ENCODE data around the gene SPAG17.
"Not testable (repeated sequence)": the region's sequence is repeated elsewhere in the genome, so short reads cannot be mapped to it uniquely, and the experiment has no call there.

Gene SPAG17

DNA sequence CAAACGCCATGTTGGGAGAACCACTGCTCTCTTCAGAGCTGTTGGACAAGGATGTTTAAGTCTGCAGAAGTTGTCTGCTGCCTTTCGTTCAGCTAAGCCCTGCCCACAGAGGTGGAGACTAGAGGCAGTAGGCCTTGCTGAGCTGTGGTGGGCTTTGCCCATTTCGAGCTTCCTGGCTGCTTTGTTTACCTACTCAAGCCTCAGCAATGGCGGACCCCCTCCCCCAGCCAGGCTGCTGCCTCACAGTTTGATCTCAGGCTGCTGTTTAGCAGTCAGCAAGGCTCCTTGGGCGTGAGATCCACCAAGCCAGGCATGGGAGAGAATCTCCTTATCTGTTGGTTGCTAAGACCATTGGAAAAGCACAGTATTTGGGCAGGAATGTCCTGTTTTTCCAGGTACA is 180.7 kb downstream of the SPAG17 start:
- intact Hi-C loops (cut with DNase I): no loop called here
- DNase-seq: peak in 1 of 10 donors; percentile 72

DNA sequence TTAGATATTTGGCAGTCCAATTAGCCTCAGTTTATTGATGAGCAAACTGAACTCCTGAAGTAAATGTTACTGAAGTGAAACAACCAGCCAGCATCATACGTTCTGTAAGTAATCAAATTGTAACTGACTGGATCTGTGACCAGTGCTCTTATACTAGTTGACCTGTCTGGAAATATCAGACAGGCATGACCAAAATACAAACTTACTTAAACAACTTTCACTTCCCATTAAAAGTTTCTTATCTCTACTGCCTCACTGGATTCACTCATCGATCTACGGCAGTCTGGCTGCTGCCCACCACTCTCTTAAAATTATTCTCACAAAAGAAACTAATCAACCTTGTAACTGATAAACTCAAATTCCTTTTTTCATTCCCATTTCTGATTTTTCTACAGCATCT is 199.1 kb downstream of the SPAG17 start:
- intact Hi-C loops (cut with DNase I): no loop called here
- no peak for DNase-seq

DNA sequence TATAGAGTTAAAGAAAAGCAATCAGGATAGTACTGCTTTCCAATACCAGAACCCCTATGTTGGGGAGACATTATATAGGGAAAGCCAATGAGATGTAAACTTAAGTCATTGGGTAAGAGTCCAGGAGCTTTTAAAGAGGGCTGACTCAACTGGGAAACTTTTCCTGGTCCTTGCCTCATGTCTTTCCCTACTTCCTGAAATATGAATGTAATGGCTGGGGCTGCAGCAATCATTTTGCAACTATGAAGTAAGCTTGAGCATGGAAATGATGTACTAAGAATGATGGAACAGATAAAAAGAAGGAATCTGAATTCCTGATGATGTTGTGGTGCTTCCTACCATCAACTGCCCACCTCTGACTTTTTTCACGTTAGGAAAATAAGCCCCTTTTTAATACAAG is 199.8 kb downstream of the SPAG17 start:
- intact Hi-C loops (cut with DNase I): no loop called here

DNA sequence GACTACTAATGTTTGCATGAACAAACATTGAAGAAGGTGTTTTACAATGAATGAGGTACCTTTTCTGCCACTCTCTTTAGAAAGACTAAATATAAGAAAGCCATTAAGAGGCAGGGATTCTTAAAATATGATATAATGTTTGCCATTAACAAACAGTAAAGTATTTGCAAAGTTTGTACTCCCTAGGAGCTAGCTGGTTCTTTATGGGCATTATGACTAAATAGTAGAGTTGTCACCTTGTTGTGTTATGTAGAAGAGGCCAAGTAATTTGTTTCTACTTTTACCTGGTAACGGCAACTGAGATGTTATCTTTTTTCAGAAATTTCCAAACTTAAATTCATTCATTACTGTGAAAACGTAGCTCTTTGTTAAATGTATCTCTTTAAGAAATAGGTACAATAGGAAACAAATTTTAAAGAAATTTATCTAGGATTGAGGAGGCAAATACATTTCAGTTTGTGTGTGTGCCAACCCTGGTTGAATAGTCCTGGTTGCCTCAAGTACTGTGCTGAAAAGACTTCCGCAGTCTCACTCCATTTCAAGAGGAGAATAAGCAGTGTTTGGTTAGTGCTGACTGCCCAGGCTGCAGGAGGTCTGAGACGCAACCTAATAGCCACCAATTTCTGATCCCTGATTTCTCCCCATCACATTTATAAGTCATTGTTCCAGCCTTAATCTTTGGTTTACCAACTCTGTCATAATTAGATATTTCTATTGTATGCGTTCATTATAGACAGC is 203.4 kb downstream of the SPAG17 start:
- intact Hi-C loops (cut with DNase I): no loop called here
- DNase-seq: no peak

More for the DNA sequence above, 199.8 kb downstream of the SPAG17 start:
- DNase-seq: no peak

DNA sequence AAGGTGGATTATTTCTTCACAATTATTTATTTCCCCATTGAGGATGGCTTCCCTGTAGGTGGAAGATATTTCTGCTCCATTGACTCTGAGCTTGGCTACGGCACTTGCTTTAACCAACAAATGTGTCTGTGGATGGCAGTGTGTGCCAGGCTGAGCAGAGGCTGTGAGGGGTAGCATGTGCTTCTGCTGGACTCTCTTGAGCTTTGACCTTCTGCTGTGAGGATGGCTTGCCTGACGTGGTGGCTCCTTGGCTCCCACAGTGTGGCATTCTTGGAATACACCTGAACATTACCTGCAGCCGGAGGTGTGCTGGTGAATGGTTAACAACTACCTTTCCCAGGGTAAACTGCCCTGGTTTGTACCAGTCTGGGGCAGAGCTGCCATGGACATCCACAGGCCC is 208.6 kb downstream of the SPAG17 start:
- intact Hi-C loops (cut with DNase I): no loop called here
- no peak for DNase-seq

DNA sequence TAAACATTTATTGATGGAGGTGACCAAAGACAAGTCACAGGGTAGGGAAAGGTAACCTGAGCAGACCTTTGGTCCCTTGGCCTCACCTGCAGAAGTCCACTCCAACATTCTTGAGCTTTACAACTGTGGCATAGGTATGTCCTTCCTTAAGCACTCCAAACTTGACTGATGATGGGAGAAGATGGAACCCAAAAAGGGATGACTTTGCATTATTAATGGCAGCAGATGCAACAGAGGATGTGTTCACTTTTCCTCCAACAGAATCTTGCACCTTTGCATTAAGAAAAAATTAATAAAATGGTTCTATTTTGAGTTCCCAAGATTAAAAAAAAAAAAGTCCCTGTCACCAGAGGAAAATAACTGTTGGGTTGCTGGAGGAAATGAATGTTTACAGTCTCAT is 213.3 kb downstream of the SPAG17 start:
- intact Hi-C loops (cut with DNase I): no loop called here
- no peak for DNase-seq

DNA sequence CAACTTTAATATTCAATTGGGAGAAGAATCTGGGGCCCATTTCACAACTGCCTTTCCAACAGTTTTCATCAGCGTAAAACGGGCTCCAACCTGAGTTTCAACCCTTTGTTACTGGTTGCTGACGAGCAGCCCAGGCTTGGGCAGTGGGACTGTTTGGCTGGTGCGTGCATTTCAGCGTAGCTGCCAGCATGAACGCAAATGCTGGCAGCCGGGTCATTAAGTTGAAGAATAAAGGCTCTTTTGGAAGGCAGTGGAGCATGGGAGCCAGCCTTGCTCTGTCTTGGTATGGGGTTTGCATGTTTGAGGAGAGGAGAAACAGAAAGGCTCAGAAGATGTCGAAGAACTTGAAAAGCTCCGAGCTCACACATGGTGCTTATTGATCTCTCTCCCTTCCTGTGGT is 214.8 kb downstream of the SPAG17 start:
- intact Hi-C loops (cut with DNase I): no loop called here
- peak in 1 of 10 donors; percentile 9 for DNase-seq

DNA sequence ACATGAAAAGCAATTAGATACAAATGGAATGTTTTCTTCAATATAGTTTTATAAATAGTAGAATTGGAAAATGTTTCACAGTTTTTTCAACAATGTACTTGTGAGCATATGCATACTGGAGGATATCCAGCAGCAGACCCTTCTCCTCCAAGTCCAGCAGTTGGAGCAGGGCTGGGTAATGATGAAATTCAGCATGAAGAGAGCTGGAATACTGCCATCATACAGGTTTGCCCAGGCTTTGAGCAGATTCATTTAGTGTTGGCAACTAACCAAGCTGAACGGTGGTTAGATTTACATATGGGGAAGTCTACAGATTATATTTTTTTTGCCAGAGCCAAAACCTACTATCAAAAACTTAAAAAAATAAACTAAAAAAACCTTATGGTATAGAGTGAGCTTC is 217.1 kb downstream of the SPAG17 start:
- intact Hi-C loops (cut with DNase I): no loop called here
- DNase-seq: no peak

DNA sequence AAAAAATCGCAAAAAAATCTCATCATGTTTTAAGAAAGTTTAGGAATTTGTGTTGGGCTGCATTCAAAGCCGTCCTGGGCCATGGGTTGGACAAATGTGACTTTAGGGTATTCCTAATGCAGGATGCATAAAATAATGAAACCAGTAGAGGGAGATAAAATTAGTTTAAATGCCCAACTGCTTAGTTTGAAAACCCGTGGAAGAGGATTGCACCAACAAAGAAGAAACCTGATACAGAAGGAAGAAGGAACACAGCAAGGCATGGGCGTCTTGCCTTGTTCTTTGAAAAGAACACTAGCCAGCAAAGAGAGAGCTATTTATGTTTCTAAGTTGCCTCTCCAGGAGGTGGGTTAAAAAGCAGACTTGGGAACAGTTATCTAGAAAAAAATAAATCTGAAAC is 217.6 kb downstream of the SPAG17 start:
- intact Hi-C loops (cut with DNase I): no loop called here
- DNase-seq: peak in 1 of 10 donors; percentile 2

DNA sequence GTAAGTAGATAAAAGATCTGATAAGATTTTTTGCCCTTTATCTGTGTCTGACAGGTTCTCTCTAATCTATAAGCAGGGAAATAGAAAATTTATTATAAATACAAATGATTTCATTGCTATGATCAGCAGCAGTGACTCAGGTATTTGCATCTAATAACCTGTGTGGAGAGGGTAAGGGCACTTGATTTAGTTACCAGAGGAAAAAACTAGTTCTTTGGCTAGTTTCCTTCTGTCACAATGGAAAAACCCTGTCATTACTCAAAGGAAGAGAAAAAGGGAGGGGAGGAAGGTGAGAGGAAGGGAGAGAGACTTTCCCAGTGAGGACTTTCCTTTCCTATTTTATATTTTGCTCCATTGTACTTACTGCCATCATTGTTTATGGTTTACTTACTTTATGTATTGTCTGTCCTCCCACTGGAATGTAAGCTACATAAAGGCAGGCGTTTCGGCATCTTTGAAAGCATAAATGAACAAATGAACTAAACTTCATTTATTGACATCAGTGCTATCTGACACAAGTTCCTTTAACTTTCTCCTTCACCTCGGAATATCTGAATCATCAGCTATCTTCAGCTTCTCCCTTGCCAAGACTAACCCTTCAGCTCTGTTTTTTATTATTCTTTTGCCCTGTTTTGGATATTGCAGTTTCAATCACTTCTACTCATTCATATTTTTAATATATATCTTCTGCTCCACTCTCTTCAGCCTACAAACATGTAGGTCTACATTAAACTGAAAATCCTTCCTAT is 220.6 kb downstream of the SPAG17 start:
- no peak for DNase-seq
- intact Hi-C loops (cut with DNase I): no loop called here

DNA sequence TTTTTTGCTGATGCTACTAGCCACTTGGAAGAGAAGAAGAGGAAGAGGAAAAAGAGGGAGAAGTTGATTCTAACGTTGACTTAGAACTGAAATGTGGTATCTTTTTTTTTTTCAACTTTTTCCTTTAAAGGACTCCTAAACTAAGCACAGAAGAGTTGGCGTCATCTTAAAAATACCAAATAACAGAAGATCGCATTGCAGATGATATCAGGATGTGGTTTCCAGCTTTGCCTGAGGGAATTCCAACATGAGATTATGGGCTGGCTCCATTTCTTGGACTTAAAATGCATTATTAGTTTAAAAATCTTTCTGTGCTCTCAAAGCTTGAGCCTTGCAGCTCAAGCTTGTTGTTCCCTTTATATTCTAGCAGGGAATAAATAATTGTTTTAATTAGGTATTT is 225.7 kb downstream of the SPAG17 start:
- intact Hi-C loops (cut with DNase I): no loop called here
- DNase-seq: no peak

DNA sequence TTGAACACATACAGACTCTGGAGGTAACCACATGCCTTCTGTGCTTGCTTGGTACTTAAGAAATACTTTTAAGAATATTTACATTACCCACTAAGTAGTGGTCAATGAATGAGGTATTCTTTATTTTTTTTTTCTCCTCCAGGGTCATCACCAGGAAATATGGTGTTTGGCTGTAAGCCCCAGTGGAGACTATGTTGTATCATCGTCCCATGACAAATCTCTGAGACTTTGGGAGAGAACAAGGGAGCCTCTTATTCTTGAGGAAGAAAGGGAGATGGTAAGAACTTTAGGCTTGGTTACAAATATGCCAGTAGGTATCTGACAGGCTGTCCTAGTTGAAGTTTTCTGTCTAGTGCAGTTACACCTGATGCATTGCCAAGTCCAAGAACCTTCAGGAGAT is 232.6 kb downstream of the SPAG17 start:
- intact Hi-C loops (cut with DNase I): no loop called here
- DNase-seq: no peak

DNA sequence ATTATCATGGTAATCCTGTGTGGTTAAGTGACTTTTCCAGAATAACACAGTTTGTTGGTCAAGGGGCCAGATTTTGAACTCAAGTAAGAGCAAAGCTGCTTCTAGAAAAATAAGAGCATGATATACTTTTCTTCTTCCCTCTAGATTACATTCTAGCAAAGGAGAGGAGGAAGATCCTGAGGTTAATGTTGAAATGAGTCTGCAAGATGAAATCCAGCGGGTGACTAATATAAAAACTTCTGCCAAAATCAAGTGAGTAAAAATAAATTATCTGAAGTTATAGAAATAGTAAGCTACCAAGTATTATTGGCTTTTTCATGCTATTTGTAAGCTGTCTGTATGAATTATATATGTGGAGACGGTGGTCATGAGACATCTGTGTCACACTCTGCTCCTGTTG is 242.7 kb downstream of the SPAG17 start:
- DNase-seq: no peak
- intact Hi-C loops (cut with DNase I): no loop called here

DNA sequence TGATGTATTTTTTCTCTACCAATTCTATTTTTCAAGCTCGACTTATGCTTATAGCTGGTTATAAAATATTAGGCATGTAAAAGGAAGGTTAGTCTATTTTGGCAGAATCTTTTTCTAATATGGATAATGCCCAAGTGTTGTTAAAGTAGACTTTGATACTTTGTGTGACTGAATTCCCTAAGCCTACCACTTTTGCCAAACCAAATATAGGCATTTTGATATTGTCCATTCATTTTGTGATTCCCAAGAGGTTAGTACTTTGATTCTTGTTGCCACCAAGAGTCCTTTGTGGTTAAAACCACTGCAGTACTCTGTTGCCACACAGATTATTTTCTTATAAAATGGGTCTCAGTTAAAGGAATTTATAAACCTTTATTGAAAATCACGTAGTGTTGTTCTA is 251.3 kb downstream of the SPAG17 start:
- DNase-seq: no peak
- intact Hi-C loops (cut with DNase I): no loop called here

DNA sequence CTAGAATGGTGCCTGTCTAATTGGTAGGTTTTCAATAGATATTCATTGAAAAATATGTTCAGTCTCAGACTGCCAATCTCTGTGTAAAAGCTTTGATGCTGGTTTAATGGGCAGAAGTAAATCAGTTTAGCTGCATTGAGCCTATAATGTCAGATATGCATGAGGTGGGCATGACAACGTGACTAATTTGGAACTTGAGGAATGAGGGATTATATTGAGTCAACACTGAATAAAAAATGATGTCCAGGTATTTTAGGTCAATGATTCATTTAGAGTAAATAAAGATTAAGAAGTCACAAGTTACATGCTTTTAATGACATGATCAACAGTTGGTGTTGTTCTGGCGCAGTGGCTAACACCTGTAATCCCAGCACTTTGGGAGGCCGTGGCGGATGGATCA is 252.5 kb downstream of the SPAG17 start:
- intact Hi-C loops (cut with DNase I): no loop called here
- no peak for DNase-seq

DNA sequence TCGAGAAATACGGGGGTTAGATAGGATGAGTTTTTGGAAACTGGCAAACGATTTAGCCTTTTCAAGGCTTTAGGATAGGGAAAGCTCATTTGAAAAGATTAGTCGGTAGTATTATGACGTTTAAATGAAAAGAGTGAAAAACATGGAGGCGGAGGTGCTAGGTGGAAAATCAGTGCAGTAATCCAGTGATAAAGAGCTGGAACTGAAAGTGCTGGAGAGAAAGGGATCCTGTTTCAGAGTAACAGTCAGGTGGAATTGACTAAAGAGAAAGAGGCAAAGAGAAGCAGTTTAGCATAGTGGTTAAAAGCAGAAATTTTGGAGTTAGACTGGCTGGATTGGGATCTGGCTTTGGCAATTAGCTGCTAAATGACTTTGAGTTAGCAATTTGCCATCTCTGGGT is 254.5 kb downstream of the SPAG17 start:
- DNase-seq: no peak

DNA sequence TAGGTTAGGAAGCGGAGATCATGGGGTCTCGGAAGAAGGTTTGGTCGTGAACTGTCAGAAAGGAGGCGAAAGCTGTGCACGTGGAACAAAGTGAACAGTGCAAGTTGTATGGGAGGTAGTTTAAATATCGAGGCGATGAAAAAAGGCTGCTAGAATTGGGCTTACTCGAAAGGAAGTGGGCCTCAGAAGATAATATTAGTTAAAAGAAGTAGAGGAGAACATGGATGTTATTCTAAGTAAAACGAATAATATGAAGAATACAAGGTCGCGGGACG is 254.9 kb downstream of the SPAG17 start:
- intact Hi-C loops (cut with DNase I): no loop called here
- DNase-seq: no peak

More for the DNA sequence above, 254.5 kb downstream of the SPAG17 start:
- intact Hi-C loops (cut with DNase I): no loop called here

DNA sequence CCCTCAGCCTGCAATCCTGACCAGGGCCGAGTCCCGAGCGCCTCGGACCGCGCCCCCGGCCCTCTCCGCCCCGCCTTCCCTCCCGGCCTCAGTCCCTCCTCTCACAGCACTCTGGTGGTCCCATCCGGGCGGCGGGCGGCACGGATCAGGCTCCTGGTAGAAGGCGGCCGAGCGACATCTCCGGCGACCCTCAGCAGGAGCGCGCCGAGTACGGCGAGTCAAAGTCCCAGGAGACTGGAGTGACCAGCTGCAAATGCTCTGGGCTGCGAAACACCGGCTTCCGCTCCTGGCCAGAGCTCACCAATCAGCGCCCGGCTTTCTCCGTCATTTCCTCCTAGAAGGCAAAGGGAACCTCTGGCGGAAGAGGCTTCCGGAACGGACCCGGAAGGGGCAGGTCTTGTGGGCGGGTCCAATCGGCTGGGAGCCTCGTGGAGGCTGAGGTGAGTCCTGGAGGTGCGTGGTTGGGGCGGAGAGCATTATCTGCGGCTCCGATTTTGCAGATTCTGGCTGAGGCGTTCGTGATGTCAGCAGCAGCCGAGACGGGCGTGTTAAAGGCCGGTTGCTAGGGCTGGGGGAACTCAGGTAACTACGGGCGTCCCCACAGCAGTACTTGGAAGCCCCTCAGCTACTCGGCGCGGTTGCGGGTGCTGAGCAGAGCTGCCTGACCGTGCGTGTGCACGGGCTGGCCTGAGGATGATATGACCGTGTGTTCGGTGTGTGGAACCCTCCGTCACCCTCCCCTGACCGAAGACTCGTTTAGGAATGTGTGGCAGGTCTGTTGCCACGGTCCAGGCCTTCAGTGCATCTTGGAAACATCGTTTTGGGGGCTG is 255.5 kb downstream of the SPAG17 start, which contains the start of the genes GDAP2 and WDR3:
TSS of gene GDAP2 (minus strand) at position 279 of the 830 bp plus-strand sequence. CDS start 9,264 bp downstream, outside the sequence.
TSS of gene WDR3 (plus strand) at position 397 of the 830 bp plus-strand sequence. CDS start 3,581 bp downstream, outside the sequence.
- intact Hi-C loops (cut with DNase I): loop anchor here (10.0 kb wide), 1 partner anchor 325 kb away; the partner anchor contains the start of gene TENT5C

DNA sequence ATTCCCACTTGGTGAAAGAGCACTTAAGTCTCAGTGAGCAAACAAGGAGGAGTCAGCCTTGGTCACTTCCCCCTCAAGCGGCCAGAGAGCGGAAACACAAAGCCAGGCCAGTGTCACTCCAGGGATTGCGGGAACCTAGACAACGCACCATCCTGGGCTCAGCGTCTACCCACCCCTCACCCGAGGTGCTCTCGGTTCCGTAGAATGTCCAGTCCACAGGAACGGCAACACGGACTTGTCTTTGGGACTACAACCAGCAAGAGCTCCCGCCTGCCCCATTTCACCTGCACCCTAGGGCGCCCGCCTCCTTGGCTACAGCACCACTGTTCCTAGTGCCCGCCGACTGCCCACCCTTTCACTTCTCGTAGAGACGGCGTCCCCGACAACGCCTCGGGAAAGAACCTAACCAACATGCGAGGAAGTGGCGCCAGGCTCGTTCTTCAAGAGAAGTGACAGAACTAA is 256.1 kb downstream of the SPAG17 start:
- intact Hi-C loops (cut with DNase I): loop anchor here (10.0 kb wide), 1 partner anchor 324 kb away; the partner anchor contains the start of gene TENT5C
- peak in 9 of 10 donors; percentile 18 to 90 (median 30) for DNase-seq

More for the DNA sequence above, 255.5 kb downstream of the SPAG17 start, which contains the start of the genes GDAP2 and WDR3:
- peak; percentile 95 to 100 (median 98) for DNase-seq

DNA sequence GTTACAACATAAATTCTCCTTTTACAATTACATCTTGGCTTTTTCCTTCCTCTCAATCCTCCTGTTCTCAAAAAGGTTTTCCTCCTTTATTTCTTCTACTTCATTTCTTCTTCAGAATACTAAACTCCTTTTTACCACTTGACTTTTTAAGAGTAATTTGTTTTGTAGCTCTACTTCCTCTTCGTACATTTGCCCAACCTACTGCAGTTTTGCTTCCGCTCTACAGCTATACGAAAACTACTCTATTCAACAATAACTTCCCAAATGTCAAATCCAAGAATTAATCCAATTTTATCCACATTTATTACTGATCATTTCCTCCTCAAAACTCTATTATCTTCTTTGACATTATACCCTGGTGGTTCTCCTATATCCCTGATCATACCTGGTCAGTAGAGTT is 259.0 kb downstream of the SPAG17 start:
- DNase-seq: no peak
- intact Hi-C loops (cut with DNase I): loop anchor here (10.0 kb wide), 1 partner anchor 321 kb away; the partner anchor contains the start of gene TENT5C

DNA sequence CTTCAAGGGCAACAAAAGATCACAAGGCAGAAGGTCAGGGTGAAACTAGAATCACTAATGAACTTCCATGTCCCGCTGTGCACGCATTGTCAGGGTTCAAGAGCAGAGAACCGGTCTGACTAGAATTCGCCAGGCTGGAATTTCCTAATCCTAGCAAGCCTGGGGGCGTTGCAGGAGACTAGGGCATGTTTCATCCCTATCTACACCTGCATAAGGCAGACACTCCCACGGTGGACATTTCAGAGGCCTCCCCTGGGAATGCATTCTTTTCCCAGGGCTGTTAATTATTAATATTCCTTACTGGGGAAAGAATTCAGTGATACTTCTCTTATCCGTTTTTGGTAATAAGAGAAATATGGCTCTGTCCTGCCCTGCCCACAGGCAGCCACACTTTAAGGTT is 262.3 kb downstream of the SPAG17 start:
- intact Hi-C loops (cut with DNase I): loop anchor here (10.0 kb wide), 1 partner anchor 318 kb away; the partner anchor contains the start of gene TENT5C
- not testable (repeated sequence) for DNase-seq
